ENCODE results near the gene TNFSF13B.
"Not testable (repeated sequence)": the region's sequence is repeated elsewhere in the genome, so short reads cannot be mapped to it uniquely, and the experiment has no call there.

The TNFSF13B gene

GRCh38 chr13:108269601-108270328, at the start of gene TNFSF13B:
Gene TNFSF13B (plus strand): TSS chr13:108269718. CDS start chr13:108269896, 178 bp downstream.
- peak; percentile 33 for DNase-seq (ENCODE audit: low spot score)

GRCh38 chr13:108220041-108220440, 49.5 kb upstream of the TNFSF13B start:
- no peak for DNase-seq (ENCODE audit: low spot score)

GRCh38 chr13:108223687-108224503, 45.6 kb upstream of the TNFSF13B start:
- DNase-seq (ENCODE audit: low spot score), result no peak

- DNase-seq (ENCODE audit: low spot score), result no peak
These were observed 44.1 kb upstream of the TNFSF13B start for GRCh38 chr13:108225440-108225839.

- DNase-seq (ENCODE audit: low spot score), result no peak
These were observed 43.3 kb upstream of the TNFSF13B start for GRCh38 chr13:108226184-108226583.

- DNase-seq (ENCODE audit: low spot score), result peak; percentile 26
These were observed 41.8 kb upstream of the TNFSF13B start for GRCh38 chr13:108227651-108228272.

GRCh38 chr13:108230377-108230776, 39.1 kb upstream of the TNFSF13B start:
- no peak for DNase-seq (ENCODE audit: low spot score)

GRCh38 chr13:108249150-108249549, 20.4 kb upstream of the TNFSF13B start:
- no peak for DNase-seq (ENCODE audit: low spot score)

- no peak for DNase-seq (ENCODE audit: low spot score)
These were observed 12.3 kb upstream of the TNFSF13B start for GRCh38 chr13:108257248-108257647.

GRCh38 chr13:108263621-108264355, 5.7 kb upstream of the TNFSF13B start:
- DNase-seq (ENCODE audit: low spot score), result no peak

GRCh38 chr13:108266321-108266990, 3.1 kb upstream of the TNFSF13B start:
- DNase-seq (ENCODE audit: low spot score), result no peak

GRCh38 chr13:108267347-108267746, 2.2 kb upstream of the TNFSF13B start:
- no peak for DNase-seq (ENCODE audit: low spot score)

- not testable (repeated sequence) for DNase-seq (ENCODE audit: low spot score)
These were observed 1.7 kb upstream of the TNFSF13B start for GRCh38 chr13:108267855-108268254.

- no peak for DNase-seq (ENCODE audit: low spot score)
These were observed 929 bp upstream of the TNFSF13B start for GRCh38 chr13:108268466-108269112.

- DNase-seq (ENCODE audit: low spot score), result peak; percentile 3
These were observed 924 bp downstream of the TNFSF13B start for GRCh38 chr13:108270442-108270841.

GRCh38 chr13:108272333-108272732, 2.8 kb downstream of the TNFSF13B start:
- DNase-seq (ENCODE audit: low spot score), result no peak

- no peak for DNase-seq (ENCODE audit: low spot score)
These were observed 4.1 kb downstream of the TNFSF13B start for GRCh38 chr13:108273429-108274118.

GRCh38 chr13:108274718-108275117, 5.2 kb downstream of the TNFSF13B start:
- no peak for DNase-seq (ENCODE audit: low spot score)

GRCh38 chr13:108276060-108276459, 6.5 kb downstream of the TNFSF13B start:
- no peak for DNase-seq (ENCODE audit: low spot score)

- no peak for DNase-seq (ENCODE audit: low spot score)
These were observed 8.9 kb downstream of the TNFSF13B start for GRCh38 chr13:108278466-108278865.

Measured in GM03348 (cell line).